AG04449 (cell line): ENCODE results near the gene WDR91.

ENCODE experiments used
- CTCF ChIA-PET: fragments of 350-600 bp; formaldehyde crosslinking; extraction: SDS; loops from one replicate; lab custom pipeline; 2021; ENCODE audit warnings: antibody characterized with exemption; lab: Yijun Ruan, JAX
- POLR2A ChIA-PET: fragments of 400-600, 350-600 bp; formaldehyde crosslinking; extraction: SDS; loops from one replicate; lab custom pipeline; 2020; ENCODE audit warnings: antibody characterized with exemption, inconsistent platforms; lab: Yijun Ruan, JAX
- DNase-seq: peaks from one replicate; pipeline ENCODE4 v3.0.0-alpha.2; 2010; ENCODE audit warnings: low read depth, low spot score
- H3K4me3 ChIP-seq: 2 replicates; pipeline ENCODE4 v1.5.1; 2011; ENCODE audit warnings: low read depth, mild to moderate bottlenecking, control low read depth, low read length
- TF ChIP-seq, protein P1 (sequence below): IDR thresholded peaks from one replicate; pipeline ENCODE4 v1.5.1; 2011; ENCODE audit warnings: mild to moderate bottlenecking, moderate library complexity, low read length, control low read depth, inconsistent platforms; ENCODE audit not compliant: insufficient read depth; ENCODE audit errors: missing control alignments

Gene WDR91

DNA sequence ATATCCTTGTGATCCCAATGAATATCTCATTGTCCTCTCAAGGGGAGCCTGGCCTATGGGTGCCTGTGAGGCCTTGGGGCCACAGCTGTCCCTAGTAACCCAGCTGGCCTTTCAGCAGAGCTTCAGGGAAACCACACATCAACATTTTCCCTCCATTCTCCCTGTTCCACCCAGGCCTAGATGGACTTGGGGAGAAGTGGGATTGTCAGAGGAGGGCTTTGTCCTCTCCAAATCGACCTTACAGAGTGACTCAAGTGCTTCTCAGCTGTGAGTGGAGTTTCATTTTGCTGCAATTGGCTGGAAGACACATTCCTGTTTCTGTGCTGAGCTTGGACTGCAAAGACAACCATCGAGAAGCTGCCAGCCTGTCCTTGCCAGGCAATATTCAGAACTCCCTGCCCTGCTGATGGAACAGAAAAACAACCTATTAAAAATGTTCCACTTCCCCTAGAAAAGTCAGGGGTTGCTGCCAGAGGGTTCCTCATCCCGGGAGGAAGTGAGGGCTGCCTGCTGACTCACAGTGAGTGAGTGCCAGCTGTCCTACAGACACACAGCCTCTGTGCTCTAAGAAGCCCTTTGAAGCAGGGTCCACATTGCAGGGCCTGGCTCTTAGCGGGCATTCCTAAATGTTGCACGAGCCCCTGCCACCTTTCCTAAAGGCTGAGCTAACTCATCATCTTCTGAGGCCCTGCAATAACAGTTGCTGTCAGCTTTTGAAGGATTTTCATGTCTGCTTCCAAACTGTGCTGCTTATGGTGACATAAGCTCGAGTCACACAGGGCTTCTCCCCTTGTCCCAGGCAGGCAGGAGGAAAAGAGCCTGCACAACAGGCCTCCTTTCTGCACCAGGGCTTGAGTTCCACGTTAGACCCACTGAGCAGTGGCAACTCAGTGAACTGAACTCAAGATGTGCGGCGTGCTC is 42.8 kb upstream of the WDR91 start:
- DNase-seq, result peak; percentile 5
- POLR2A ChIA-PET, result interaction anchor here (0.6 kb wide), 1 partner anchor 44 kb away, joined by 3 read pairs; no protein-coding TSS in a partner anchor
- H3K4me3 ChIP-seq, result no peak overlapping the region
- TF ChIP-seq, protein P1, sequence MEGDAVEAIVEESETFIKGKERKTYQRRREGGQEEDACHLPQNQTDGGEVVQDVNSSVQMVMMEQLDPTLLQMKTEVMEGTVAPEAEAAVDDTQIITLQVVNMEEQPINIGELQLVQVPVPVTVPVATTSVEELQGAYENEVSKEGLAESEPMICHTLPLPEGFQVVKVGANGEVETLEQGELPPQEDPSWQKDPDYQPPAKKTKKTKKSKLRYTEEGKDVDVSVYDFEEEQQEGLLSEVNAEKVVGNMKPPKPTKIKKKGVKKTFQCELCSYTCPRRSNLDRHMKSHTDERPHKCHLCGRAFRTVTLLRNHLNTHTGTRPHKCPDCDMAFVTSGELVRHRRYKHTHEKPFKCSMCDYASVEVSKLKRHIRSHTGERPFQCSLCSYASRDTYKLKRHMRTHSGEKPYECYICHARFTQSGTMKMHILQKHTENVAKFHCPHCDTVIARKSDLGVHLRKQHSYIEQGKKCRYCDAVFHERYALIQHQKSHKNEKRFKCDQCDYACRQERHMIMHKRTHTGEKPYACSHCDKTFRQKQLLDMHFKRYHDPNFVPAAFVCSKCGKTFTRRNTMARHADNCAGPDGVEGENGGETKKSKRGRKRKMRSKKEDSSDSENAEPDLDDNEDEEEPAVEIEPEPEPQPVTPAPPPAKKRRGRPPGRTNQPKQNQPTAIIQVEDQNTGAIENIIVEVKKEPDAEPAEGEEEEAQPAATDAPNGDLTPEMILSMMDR, result no peak
- CTCF ChIA-PET, result interaction anchor here (1.0 to 2.9 kb wide), 3 partner anchors 21 to 568 kb away, joined by 4 to 22 read pairs (median 8); no protein-coding TSS in a partner anchor

DNA sequence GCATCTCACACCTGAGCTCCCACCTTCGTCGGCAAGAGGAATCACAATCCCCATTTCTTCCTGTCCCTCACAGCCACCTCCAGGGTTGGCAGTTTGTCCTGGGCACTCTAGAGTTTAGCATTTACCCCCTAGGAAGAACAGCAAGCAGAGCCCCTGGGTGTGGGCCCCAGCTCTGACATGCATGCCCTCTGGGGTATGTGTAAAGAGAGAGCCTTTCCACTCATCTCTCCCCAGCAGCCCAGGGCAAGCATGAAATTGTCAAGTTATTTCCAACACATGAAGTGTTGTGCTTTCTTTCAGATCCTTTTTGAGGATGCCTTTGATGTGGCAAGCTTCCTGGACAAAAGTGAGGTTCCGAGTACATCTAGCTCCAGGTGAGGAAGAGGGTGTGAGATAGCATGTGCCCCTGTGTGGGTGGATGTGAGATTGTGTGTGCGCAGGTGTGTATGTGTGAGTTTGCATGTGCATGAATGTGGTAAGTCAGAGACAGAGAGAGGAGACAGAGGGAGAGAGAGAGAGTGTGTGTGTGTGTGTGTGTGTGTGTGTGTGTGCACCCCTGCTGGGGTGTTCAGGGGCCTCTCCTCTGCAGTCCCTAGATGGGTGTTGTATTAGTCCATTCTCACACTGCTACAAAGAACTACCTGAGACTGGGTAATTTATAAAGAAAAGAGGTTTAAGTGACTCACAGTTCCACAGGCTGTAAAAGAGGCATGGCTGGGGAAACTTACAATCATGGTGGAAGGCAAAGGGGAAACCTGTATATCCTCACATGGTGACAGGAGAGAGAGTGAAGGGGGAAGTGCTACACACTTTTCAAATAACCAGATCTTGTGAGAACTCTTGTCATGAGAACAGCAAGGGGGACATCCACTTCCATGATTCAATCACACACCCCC is 40.4 kb upstream of the WDR91 start:
- CTCF ChIA-PET, result no interaction called here
- POLR2A ChIA-PET, result no interaction called here
- H3K4me3 ChIP-seq, result no peak overlapping the region
- TF ChIP-seq, protein P1, result no peak
- DNase-seq, result no peak

DNA sequence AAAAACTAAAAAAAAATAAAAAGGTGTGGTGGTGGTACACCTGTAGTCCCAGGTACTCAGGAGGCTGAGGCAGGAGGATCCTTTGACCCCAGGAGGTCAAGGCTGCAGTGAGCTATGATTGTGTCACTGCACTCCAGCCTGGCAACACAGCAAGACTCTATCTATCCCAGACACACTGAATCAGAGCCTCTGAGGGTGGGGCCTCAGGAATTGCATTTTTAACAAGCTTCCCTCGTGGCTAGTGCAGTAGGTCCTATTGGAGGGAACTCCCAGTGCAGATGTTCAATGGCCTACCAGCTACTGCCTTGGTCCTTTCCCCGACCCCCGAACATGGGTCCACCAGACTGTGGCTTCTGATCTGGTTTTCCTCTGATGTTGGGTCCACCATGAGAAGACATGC is 37.2 kb upstream of the WDR91 start:
- no peak for DNase-seq
- no peak overlapping the region for H3K4me3 ChIP-seq
- CTCF ChIA-PET, result interaction anchor here (1.1 kb wide), 1 partner anchor 14 kb away, joined by 3 read pairs; no protein-coding TSS in a partner anchor
- POLR2A ChIA-PET, result no interaction called here
- TF ChIP-seq, protein P1, result no peak

DNA sequence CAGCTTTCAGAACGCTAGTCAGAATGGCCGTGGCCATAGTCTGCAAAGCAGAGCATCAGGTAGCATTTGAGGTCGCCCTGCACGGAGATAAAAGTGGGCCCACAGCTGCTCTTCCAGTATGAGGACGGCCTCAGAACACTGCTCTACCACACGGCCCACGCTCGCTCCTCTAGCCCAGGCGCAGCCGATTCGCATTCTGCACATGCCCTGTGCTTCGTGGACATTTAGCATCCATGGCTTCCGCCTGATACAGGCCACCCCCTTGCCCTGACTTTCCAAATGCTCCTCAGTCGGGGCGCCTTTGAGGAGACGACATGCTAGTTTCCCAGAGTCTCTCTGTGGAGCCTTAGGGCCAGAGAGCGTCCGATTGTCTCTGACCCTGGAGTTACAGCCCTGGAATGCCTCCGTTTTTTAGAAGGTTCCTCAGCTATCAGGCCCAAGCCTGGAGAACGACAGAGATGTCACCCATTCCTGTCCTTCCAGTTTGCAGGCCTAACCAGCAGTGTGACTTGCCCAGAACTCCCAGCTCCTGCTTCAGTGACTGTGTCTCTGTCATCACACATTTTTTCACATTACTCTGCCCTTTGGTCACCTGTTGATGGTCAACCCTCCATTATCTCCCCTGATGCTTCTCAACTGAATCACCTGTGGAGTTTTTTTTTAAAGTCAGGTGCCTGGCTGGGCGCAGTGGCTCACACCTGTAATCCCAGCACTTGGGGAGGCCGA is 36.6 kb upstream of the WDR91 start:
- CTCF ChIA-PET, result interaction anchor here (1.1 kb wide), 1 partner anchor 14 kb away, joined by 3 read pairs; no protein-coding TSS in a partner anchor
- POLR2A ChIA-PET, result no interaction called here
- H3K4me3 ChIP-seq, result no peak overlapping the region
- DNase-seq, result no peak
- TF ChIP-seq, protein P1, result no peak

DNA sequence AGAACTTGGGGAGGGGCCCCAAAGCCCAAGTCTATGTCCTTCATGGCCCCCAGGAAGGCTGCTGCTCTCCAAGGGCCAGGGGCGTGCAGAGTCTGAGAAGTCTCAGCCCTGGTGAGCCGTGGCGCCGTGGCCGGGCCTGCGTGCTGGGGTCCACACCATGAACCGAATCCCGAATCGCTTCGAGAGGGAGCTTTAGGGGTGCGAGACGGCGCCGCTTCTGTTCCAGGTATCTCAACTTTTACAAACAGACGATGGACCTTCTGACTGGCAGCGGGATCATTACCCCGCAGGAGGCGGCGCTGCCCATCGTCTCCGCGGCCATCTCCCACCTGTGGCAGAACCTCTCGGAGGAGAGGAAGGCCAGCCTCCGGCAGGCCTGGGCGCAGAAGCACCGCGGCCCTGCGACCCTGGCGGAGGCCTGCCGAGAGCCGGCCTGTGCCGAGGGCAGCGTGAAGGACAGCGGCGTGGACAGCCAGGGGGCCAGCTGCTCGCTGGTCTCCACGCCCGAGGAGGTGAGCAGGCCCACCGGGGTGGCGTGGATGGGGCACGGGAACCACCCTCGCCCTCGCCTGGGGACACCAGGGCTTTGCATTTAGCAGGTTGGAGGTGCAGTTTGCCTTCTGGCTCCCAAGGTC is 35.0 kb upstream of the WDR91 start:
- no peak overlapping the region for H3K4me3 ChIP-seq
- POLR2A ChIA-PET, result no interaction called here
- CTCF ChIA-PET, result no interaction called here
- DNase-seq, result no peak
- TF ChIP-seq, protein P1, result no peak
